ENCODE measurements around the gene EP300. TPM values are rescaled to one million over a fixed set of nuclear protein-coding genes. Genes with fewer than 3 reads are reported as not detected.

Gene EP300
- total RNA-seq, 1 donor from 2014 or later: 115 TPM

DNA sequence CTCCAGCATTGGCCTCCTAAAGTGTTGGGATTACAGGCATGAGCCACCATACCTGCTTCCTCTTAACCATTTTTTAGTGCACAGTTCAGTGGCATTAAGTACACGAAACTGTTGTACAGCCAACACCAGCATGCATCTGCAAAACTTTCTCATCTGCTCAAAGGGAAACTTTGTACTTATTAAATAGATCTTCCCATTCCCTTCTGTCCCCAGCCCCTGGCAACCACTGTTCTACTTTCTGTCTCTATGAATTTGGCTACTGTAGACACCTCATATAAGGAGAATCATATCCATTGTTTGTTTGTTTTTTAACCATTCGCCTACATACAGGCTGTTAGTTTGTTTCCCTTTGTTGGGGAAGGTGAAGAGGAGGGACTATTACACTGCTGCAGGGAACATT lies 6.5 kb upstream of the EP300 start:
- H3K36me3 Mint-ChIP-seq (ENCODE audit: low read depth, unreplicated experiment): no peaks in the 10 kb centered on the region
- H3K9me3 Mint-ChIP-seq (ENCODE audit: unreplicated experiment): no peaks in the 10 kb centered on the region
- no peaks in the 10 kb centered on the region for H3K27me3 Mint-ChIP-seq (ENCODE audit: unreplicated experiment)
- no peak overlapping the region for H3K4me3 Mint-ChIP-seq (ENCODE audit: unreplicated experiment)
- TF ChIP-seq, protein P1, sequence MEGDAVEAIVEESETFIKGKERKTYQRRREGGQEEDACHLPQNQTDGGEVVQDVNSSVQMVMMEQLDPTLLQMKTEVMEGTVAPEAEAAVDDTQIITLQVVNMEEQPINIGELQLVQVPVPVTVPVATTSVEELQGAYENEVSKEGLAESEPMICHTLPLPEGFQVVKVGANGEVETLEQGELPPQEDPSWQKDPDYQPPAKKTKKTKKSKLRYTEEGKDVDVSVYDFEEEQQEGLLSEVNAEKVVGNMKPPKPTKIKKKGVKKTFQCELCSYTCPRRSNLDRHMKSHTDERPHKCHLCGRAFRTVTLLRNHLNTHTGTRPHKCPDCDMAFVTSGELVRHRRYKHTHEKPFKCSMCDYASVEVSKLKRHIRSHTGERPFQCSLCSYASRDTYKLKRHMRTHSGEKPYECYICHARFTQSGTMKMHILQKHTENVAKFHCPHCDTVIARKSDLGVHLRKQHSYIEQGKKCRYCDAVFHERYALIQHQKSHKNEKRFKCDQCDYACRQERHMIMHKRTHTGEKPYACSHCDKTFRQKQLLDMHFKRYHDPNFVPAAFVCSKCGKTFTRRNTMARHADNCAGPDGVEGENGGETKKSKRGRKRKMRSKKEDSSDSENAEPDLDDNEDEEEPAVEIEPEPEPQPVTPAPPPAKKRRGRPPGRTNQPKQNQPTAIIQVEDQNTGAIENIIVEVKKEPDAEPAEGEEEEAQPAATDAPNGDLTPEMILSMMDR (IDR thresholded peaks at IDR 0.05; ENCODE audit: unreplicated experiment): no peak
- peaks cover 6% of the 10 kb centered on the region for H3K4me1 Mint-ChIP-seq (ENCODE audit: unreplicated experiment)
- H3K27ac Mint-ChIP-seq (ENCODE audit: unreplicated experiment): no peak overlapping the region
- no peak for DNase-seq (ENCODE audit: low spot score)

DNA sequence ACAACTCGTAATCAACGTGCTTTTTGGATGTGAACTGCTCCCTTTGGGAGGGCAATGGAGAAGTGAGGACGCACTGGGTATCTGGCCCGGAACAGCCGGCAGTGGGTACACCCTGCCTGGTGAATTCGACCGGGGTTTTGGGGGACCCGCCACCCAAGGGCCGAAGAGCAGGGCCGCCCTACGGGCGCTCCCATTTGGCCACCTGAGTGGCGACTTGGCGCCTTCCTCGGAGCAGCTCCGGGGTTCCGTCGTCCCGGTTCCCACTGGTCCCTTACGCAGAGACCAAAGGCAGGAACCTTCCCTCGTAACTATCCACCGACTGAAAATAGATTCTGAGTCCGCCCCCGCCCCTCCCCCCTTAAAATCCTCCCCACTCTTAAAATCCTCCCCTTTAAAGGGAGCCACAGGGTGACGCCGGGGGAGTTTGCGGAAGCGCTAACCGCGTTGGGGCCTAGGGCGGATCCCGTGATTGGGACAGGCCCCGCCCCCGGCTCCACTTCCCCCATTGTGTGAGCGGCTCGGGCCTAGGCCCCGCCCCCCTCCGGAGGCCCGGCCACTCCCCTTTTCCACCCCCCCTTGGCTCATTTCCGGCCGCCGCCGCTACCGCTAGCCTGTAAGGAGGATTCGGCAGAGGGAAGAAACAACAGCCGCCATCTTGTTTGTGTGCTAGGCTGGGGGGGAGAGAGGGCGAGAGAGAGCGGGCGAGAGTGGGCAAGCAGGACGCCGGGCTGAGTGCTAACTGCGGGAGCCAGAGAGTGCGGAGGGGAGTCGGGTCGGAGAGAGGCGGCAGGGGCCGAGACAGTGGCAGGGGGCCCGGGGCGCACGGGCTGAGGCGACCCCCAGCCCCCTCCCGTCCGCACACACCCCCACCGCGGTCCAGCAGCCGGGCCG lies 1.0 kb upstream of the EP300 start:
- TF ChIP-seq, protein P1 (IDR thresholded peaks at IDR 0.05; ENCODE audit: unreplicated experiment): no peak
- peaks cover 8% of the 10 kb centered on the region for H3K27me3 Mint-ChIP-seq (ENCODE audit: unreplicated experiment)
- peaks cover 20% of the 10 kb centered on the region for H3K36me3 Mint-ChIP-seq (ENCODE audit: low read depth, unreplicated experiment)
- peaks cover 26% of the 10 kb centered on the region for H3K4me1 Mint-ChIP-seq (ENCODE audit: unreplicated experiment)
- no peaks in the 10 kb centered on the region for H3K9me3 Mint-ChIP-seq (ENCODE audit: unreplicated experiment)
- peak overlapping the region; percentile 99 for H3K4me3 Mint-ChIP-seq (ENCODE audit: unreplicated experiment)
- peak overlapping the region; percentile 100 for H3K27ac Mint-ChIP-seq (ENCODE audit: unreplicated experiment)
- peak; percentile 99 for DNase-seq (ENCODE audit: low spot score)

DNA sequence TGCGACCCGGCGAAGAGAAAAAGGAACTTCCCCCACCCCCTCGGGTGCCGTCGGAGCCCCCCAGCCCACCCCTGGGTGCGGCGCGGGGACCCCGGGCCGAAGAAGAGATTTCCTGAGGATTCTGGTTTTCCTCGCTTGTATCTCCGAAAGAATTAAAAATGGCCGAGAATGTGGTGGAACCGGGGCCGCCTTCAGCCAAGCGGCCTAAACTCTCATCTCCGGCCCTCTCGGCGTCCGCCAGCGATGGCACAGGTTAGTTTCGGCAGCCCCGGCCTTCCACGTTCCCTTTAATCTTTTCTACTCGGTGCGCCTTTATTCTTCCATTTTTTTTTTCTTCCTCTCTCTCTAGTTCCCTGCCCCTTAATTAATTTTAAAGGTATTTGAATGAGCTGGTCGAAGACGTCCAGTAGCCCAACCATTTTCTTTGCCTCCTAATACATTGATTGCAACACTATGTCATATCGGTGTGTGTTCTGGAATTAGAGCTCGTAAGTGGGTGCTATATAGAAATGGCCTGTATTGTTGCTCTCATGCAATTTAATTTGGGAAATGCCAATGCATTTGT lies 537 bp downstream of the EP300 start:
- peaks cover 33% of the 10 kb centered on the region for H3K4me1 Mint-ChIP-seq (ENCODE audit: unreplicated experiment)
- peaks cover 8% of the 10 kb centered on the region for H3K27me3 Mint-ChIP-seq (ENCODE audit: unreplicated experiment)
- H3K36me3 Mint-ChIP-seq (ENCODE audit: low read depth, unreplicated experiment): peaks cover 20% of the 10 kb centered on the region
- TF ChIP-seq, protein P1 (IDR thresholded peaks at IDR 0.05; ENCODE audit: unreplicated experiment): no peak
- peak overlapping the region; percentile 96 for H3K27ac Mint-ChIP-seq (ENCODE audit: unreplicated experiment)
- peak overlapping the region; percentile 100 for H3K4me3 Mint-ChIP-seq (ENCODE audit: unreplicated experiment)
- H3K9me3 Mint-ChIP-seq (ENCODE audit: unreplicated experiment): no peaks in the 10 kb centered on the region
- DNase-seq (ENCODE audit: low spot score): no peak

DNA sequence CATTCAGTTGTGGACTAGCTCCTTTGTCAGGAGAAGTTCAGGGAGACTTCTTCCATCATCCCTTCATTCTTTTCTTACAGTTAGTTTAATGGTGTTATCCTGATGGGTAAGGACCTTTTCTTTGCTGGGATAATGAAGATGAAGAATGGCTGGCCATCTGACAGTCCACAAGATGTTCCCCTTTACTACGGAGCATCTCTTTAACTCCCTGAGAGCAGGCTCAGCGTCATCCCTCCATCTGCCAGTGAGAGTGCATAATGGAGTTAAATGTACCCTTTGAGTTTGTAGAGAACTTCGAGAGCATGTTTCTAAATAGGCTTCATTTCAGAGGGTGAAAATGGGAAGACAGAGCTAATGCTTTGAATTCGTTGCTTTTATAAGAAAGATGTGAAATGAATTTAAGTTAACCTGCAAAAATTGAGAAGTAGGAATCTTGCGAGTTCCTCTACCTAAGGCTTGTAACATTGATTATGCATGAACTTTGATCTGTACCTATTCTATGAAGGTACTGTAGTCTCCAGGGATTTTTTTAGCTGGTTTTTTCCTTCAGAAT lies 1.7 kb downstream of the EP300 start:
- TF ChIP-seq, protein P1 (IDR thresholded peaks at IDR 0.05; ENCODE audit: unreplicated experiment): no peak
- Mint-ChIP-seq H3K4me3 (ENCODE audit: unreplicated experiment) (peak overlapping the region; percentile 100), H3K9me3 (ENCODE audit: unreplicated experiment) (no peaks in the 10 kb centered on the region), H3K4me1 (ENCODE audit: unreplicated experiment) (peaks cover 35% of the 10 kb centered on the region), H3K27me3 (ENCODE audit: unreplicated experiment) (peaks cover 10% of the 10 kb centered on the region), H3K36me3 (ENCODE audit: low read depth, unreplicated experiment) (peaks cover 20% of the 10 kb centered on the region), H3K27ac (ENCODE audit: unreplicated experiment) (peak overlapping the region; percentile 96)
- DNase-seq (ENCODE audit: low spot score): no peak
